IMR-90 (cell line): ENCODE measurements around the gene UBN2. TPM values are rescaled to one million over a fixed set of nuclear protein-coding genes. Genes with fewer than 3 reads are reported as not detected.

Experiments
- ATAC-seq: fragments of 200-7000 bp; cut with Tn5 transposase; 2 replicates; pipeline ENCODE4 v1.9.1; 2020; ENCODE audit warnings: low read depth, mild to moderate bottlenecking, moderate library complexity
- BruUV-seq: library from RNA; stranded (reverse); fragments of 400-500 nt; replicated peaks from 2 replicates; lab custom pipeline; 2021; lab: Mats Ljungman, UMichigan
- CTCF ChIA-PET: fragments of 300-600 bp; formaldehyde crosslinking; extraction: SDS; loops from one replicate; lab custom pipeline; 2021; ENCODE audit warnings: antibody characterized with exemption; lab: Yijun Ruan, JAX
- POLR2A ChIA-PET: fragments of 300-600 bp; sonication (Branson Sonifier 250); formaldehyde crosslinking; loops from one replicate; lab custom pipeline; 2022; ENCODE audit warnings: antibody characterized with exemption; ENCODE audit not compliant: unreplicated experiment; lab: Charles Lee
- DNase-seq: peaks from one replicate; pipeline ENCODE4 v3.0.0; 2013
- H2AFZ ChIP-seq: replicated peaks from 2 replicates; pipeline ENCODE3; 2013; ENCODE audit warnings: low read length, mild to moderate bottlenecking; ENCODE audit not compliant: poor library complexity
- H2AK5ac ChIP-seq: 2 replicates; pipeline ENCODE4 v1.6.1; 2013; ENCODE audit warnings: low read depth, low read length, inconsistent platforms
- H2AK9ac ChIP-seq: replicated peaks from 2 replicates; pipeline ENCODE3; 2013; ENCODE audit warnings: mild to moderate bottlenecking, low read depth, low read length, moderate library complexity; ENCODE audit not compliant: poor library complexity
- H2BK120ac ChIP-seq: 2 replicates; pipeline ENCODE4 v1.6.1; 2013; ENCODE audit warnings: low read depth, low read length, inconsistent platforms
- H2BK15ac ChIP-seq: 3 replicates; pipeline ENCODE4 v1.6.1; 2013; ENCODE audit warnings: low read depth, low read length, inconsistent platforms
- H2BK20ac ChIP-seq: 2 replicates; pipeline ENCODE4 v1.6.1; 2013; ENCODE audit warnings: low read depth, mild to moderate bottlenecking, inconsistent platforms, low read length, moderate library complexity
- H2BK5ac ChIP-seq: 2 replicates; pipeline ENCODE4 v1.6.1; 2013; ENCODE audit warnings: mild to moderate bottlenecking, low read depth, low read length, inconsistent platforms; ENCODE audit not compliant: poor library complexity, severe bottlenecking
- H3K14ac ChIP-seq: replicated peaks from 2 replicates; pipeline ENCODE4 v1.6.1; 2013; ENCODE audit warnings: low read depth, low read length, inconsistent platforms
- H3K18ac ChIP-seq: 2 replicates; pipeline ENCODE4 v1.6.1; 2013; ENCODE audit warnings: low read depth, low read length, control low read depth
- H3K23ac ChIP-seq: 2 replicates; pipeline ENCODE4 v1.6.1; 2013; ENCODE audit warnings: low read depth, low read length, inconsistent platforms
- H3K27ac ChIP-seq: 2 replicates; pipeline ENCODE4 v1.5.1; 2013; ENCODE audit warnings: mild to moderate bottlenecking, control low read depth, low read length; ENCODE audit not compliant: insufficient read depth
- H3K27me3 ChIP-seq: 2 replicates; pipeline ENCODE4 v1.6.1; 2013; ENCODE audit warnings: low read length; ENCODE audit not compliant: control insufficient read depth, insufficient read depth
- H3K36me3 ChIP-seq: 2 replicates; pipeline ENCODE4 v1.6.1; 2013; ENCODE audit warnings: low read length, mixed read lengths; ENCODE audit not compliant: control insufficient read depth, insufficient read depth
- H3K4ac ChIP-seq: 2 replicates; pipeline ENCODE4 v1.6.1; 2013; ENCODE audit warnings: low read depth, low read length, inconsistent platforms
- H3K4me1 ChIP-seq: 2 replicates; pipeline ENCODE4 v1.6.1; 2013; ENCODE audit warnings: low read length, mixed read lengths; ENCODE audit not compliant: control insufficient read depth, insufficient read depth
- H3K4me2 ChIP-seq: 2 replicates; pipeline ENCODE4 v1.6.1; 2013; ENCODE audit warnings: low read depth, mild to moderate bottlenecking, control low read depth, low read length, moderate library complexity
- H3K4me3 ChIP-seq: 2 replicates; pipeline ENCODE4 v1.5.1; 2013; ENCODE audit warnings: low read depth, mild to moderate bottlenecking, control low read depth, low read length, moderate library complexity; ENCODE audit not compliant: insufficient read depth
- H3K56ac ChIP-seq: 2 replicates; pipeline ENCODE4 v1.6.1; 2013; ENCODE audit warnings: low read length, inconsistent platforms; ENCODE audit not compliant: insufficient read depth; ENCODE audit errors: extremely low read depth
- H3K79me1 ChIP-seq, 2 experiments: 2 replicates each; pipeline ENCODE4 v1.6.1; 2013; ENCODE audit warnings: low read length in 2 of 2, inconsistent platforms in 1 of 2, low read depth in 1 of 2
- H3K9ac ChIP-seq: 2 replicates; pipeline ENCODE4 v1.6.1; 2013; ENCODE audit warnings: low read depth, low read length, control low read depth
- H3K9me1 ChIP-seq: 2 replicates; pipeline ENCODE4 v1.6.1; 2013; ENCODE audit warnings: low read length, inconsistent platforms; ENCODE audit not compliant: insufficient read depth
- H3K9me3 ChIP-seq: 2 replicates; pipeline ENCODE4 v1.6.1; 2013; ENCODE audit warnings: low read length; ENCODE audit not compliant: control insufficient read depth, insufficient read depth
- H4K20me1 ChIP-seq: 2 replicates; pipeline ENCODE4 v1.6.1; 2013; ENCODE audit warnings: low read length, inconsistent platforms; ENCODE audit not compliant: insufficient read depth
- H4K5ac ChIP-seq: 2 replicates; pipeline ENCODE4 v1.6.1; 2013; ENCODE audit warnings: mild to moderate bottlenecking, low read depth, low read length, control low read depth
- H4K8ac ChIP-seq, 2 experiments: 2 replicates each; pipeline ENCODE4 v1.6.1; 2013; ENCODE audit warnings: low read depth in 2 of 2, low read length in 2 of 2, control low read depth in 1 of 2, inconsistent platforms in 1 of 2
- H4K91ac ChIP-seq: 2 replicates; pipeline ENCODE4 v1.6.1; 2013; ENCODE audit warnings: low read depth, low read length, inconsistent platforms; ENCODE audit not compliant: insufficient read depth
- CEBPB ChIP-seq: IDR thresholded peaks from 2 replicates; pipeline ENCODE4 v1.6.1; 2012; ENCODE audit warnings: low read depth, low read length, improper control_type of control experiment
- CTCF ChIP-seq: conservative IDR thresholded peaks from 2 replicates; pipeline ENCODE4 v1.5.1; 2012; ENCODE audit warnings: mild to moderate bottlenecking, low read depth, low read length, improper control_type of control experiment
- ELK1 ChIP-seq: fragments of 150-350 bp; IDR thresholded peaks from 2 replicates; pipeline ENCODE4 v1.6.1; 2016; ENCODE audit warnings: low read depth, mild to moderate bottlenecking, low read length, moderate library complexity, borderline replicate concordance
- MAFK ChIP-seq: IDR thresholded peaks from 2 replicates; pipeline ENCODE4 v1.6.1; 2012; ENCODE audit warnings: low read depth, low read length, improper control_type of control experiment
- MAZ ChIP-seq: IDR thresholded peaks from 2 replicates; pipeline ENCODE4 v1.6.1; 2012; ENCODE audit warnings: low read depth, mild to moderate bottlenecking, low read length, improper control_type of control experiment, moderate library complexity, borderline replicate concordance
- MXI1 ChIP-seq: IDR thresholded peaks from 2 replicates; pipeline ENCODE4 v1.6.1; 2012; ENCODE audit warnings: low read depth, mild to moderate bottlenecking, low read length, moderate library complexity, borderline replicate concordance
- RAD21 ChIP-seq: IDR thresholded peaks from 2 replicates; pipeline ENCODE4 v1.6.1; 2012; ENCODE audit warnings: low read length, improper control_type of control experiment
- RCOR1 ChIP-seq: IDR thresholded peaks from 2 replicates; pipeline ENCODE4 v1.6.1; 2012; ENCODE audit warnings: mild to moderate bottlenecking, low read length, improper control_type of control experiment; ENCODE audit not compliant: insufficient replicate concordance
- RFX5 ChIP-seq: IDR thresholded peaks from 2 replicates; pipeline ENCODE4 v1.8.0; 2012; ENCODE audit warnings: low read depth, mild to moderate bottlenecking, low read length, moderate library complexity
- USF2 ChIP-seq: fragments of 150-350 bp; IDR thresholded peaks from 2 replicates; pipeline ENCODE4 v1.6.1; 2017; ENCODE audit warnings: mild to moderate bottlenecking, antibody characterized with exemption, low read length, low read depth
- WGBS, 2 experiments: methylation state at CpG; one replicate each; pipeline versions ENCODE4 v1.1.5 to v1.1.7; 2013; ENCODE audit warnings: missing lambda C conversion rate in 2 of 2; ENCODE audit not compliant: insufficient read length in 1 of 2; ENCODE audit errors: extremely low coverage in 2 of 2; 5-methylcytosine and 5-hydroxymethylcytosine counted together
- dilution Hi-C: fragments of 300-500 bp; cut with HindIII; formaldehyde crosslinking; loops from one replicate; pipeline ENCODE4 v1.14.3; 2018; ENCODE audit warnings: low sequenced_read_pairs; ENCODE audit not compliant: unreplicated experiment
- in situ Hi-C: fragments of 300-500 bp; cut with MboI; formaldehyde crosslinking; loops from 3 replicates; pipeline ENCODE4 v1.14.3; 2019; ENCODE audit warnings: low sequenced_read_pairs, inconsistent platforms, mixed read lengths
- intact Hi-C: fragments of 100-400 bp; cut with micrococcal nuclease; formaldehyde crosslinking; loops from 2 replicates; pipeline ENCODE4 v1.10.0; 2022
- polyA plus RNA-seq, 3 experiments: library from polyadenylated mRNA; depleted of rRNA; stranded (reverse); fragments of >200 nt; gene quantifications; 2 replicates each; pipeline ENCODE4 v1.2.3, GENCODE V29; 2012; ENCODE audit warnings: low replicate concordance in 1 of 3
- total RNA-seq: library from RNA; depleted of rRNA; stranded (reverse); fragments of >200 nt; gene quantifications from 2 replicates; pipeline ENCODE4 v1.2.3, GENCODE V29; 2012

The UBN2 gene
- total and polyA plus RNA-seq, 2 of the 4 experiments (the other 2 are of a cell fraction), result 1.6 to 2.3 TPM

GRCh38 chr7:139259142-139259541, 28.1 kb downstream of the UBN2 start:
- no peak overlapping the region for H4K91ac ChIP-seq
- POLR2A ChIA-PET, result no interaction called here
- H4K20me1 ChIP-seq, result no peaks in the 10 kb centered on the region
- H3K27me3 ChIP-seq, result no peaks in the 10 kb centered on the region
- H2BK5ac ChIP-seq, result no peak overlapping the region
- H2BK20ac ChIP-seq, result no peak overlapping the region
- peaks cover 2% of the 10 kb centered on the region; the same call in 1 of the 2 replicates for H3K4me1 ChIP-seq
- no peak overlapping the region for H3K18ac ChIP-seq
- H3K27ac ChIP-seq, result no peak overlapping the region
- no peak overlapping the region for H3K4me2 ChIP-seq
- CTCF ChIA-PET, result no interaction called here
- H3K36me3 ChIP-seq, result peaks cover 16% of the 10 kb centered on the region
- no peak overlapping the region for H3K9ac ChIP-seq
- H3K14ac ChIP-seq, result no peak overlapping the region
- no CpG with 5 or more reads among the region's 6 CpGs for WGBS, 2 experiments
- H2AK5ac ChIP-seq, result no peak overlapping the region
- H3K23ac ChIP-seq, result no peak overlapping the region
- no peak overlapping the region for H3K4me3 ChIP-seq
- no peak overlapping the region for H2BK120ac ChIP-seq
- H2BK15ac ChIP-seq, result no peak overlapping the region
- no peak overlapping the region for H4K8ac ChIP-seq
- H3K56ac ChIP-seq, result no peak overlapping the region
- H3K9me1 ChIP-seq, result no peaks in the 10 kb centered on the region
- no peak overlapping the region for H3K4ac ChIP-seq
- intact Hi-C loops, result loop anchor here (5.0 kb wide), 1 partner anchor 38 kb away; no protein-coding TSS in a partner anchor
- no peaks in the 10 kb centered on the region for H3K9me3 ChIP-seq
- no TSS peak for BruUV-seq
- H4K5ac ChIP-seq, result no peak overlapping the region
- dilution Hi-C loops, result no loop called here
- H2AFZ ChIP-seq, result no peak overlapping the region
- DNase-seq (no peak), ATAC-seq (no peak)
- TF ChIP-seq MAZ, result no peak
- TF ChIP-seq RCOR1, result no peak
- no peak for TF ChIP-seq MXI1
- no peak for TF ChIP-seq RFX5
- TF ChIP-seq CTCF, result no peak
- no peak for TF ChIP-seq RAD21
- TF ChIP-seq USF2, result no peak
- TF ChIP-seq MAFK, result no peak
- TF ChIP-seq ELK1, result no peak
- TF ChIP-seq CEBPB, result no peak
- H3K79me1 ChIP-seq, result peaks cover 2 to 3% of the 10 kb centered on the region in 2 experiments; a peak in 1 of 4 replicates
- H2AK9ac ChIP-seq, result no peak overlapping the region
- in situ Hi-C loops, result no loop called here
